Measurements from ENCODE around the gene HSBP1L1. TPM values are rescaled to one million over a fixed set of nuclear protein-coding genes. Genes with fewer than 3 reads are reported as not detected.
"Not testable (repeated sequence)": the region's sequence is repeated elsewhere in the genome, so short reads cannot be mapped to it uniquely, and the experiment has no call there.

The HSBP1L1 gene
- polyA plus RNA-seq, 4 donors, result 6.8 to 26.9 (median 18.2) TPM

DNA sequence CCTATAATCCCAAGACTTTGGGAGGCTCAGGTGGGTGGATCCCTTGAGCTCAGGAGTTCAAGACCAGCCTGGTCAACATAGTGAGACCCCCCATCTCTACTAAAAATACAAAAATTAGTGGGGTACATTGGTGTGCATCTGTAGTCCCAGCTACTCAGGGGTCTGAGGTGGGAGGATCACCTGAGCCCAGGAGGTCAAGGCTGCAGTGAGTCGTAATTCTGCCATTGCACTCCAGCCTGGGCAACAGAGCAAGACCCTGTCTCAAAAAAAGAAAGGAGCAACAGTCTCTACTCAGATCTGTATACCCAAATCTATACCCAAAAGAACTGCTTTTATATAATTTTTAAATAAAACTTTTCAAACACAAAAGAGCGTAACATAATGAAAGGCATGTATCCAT is 5.5 kb upstream of the HSBP1L1 start:
- DNase-seq (ENCODE audit: low read depth in 4 of 4, low spot score in 3 of 4), result no peak

DNA sequence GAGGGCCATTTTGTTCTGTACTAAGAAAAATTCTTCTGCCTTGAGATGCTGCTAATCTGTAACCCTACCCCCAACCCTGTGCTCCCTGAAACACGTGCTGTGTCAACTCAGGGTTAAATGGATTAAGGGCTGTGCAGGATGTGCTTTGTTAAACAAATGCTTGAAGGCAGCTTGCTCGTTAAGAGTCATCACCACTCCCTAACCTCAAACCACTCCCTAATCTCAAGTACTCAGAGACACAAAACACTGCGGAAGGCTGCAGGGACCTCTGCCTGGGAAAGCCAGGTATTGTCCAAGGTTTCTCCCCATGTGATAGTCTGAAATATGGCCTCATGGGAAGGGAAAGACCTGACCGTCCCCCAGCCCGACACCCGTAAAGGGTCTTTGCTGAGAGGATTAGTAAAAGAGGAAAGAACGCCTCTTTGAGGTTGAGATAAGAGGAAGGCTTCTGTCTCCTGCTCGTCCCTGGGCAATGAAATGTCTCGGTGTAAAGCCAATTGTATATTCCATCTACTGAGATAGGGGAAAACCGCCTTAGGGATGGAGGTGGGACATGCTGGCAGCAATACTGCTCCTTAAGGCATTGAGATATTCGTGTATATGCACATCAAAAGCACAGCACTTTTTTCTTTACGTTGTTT is 4.2 kb upstream of the HSBP1L1 start:
- DNase-seq (ENCODE audit: low read depth in 4 of 4, low spot score in 3 of 4), result not testable (repeated sequence)

DNA sequence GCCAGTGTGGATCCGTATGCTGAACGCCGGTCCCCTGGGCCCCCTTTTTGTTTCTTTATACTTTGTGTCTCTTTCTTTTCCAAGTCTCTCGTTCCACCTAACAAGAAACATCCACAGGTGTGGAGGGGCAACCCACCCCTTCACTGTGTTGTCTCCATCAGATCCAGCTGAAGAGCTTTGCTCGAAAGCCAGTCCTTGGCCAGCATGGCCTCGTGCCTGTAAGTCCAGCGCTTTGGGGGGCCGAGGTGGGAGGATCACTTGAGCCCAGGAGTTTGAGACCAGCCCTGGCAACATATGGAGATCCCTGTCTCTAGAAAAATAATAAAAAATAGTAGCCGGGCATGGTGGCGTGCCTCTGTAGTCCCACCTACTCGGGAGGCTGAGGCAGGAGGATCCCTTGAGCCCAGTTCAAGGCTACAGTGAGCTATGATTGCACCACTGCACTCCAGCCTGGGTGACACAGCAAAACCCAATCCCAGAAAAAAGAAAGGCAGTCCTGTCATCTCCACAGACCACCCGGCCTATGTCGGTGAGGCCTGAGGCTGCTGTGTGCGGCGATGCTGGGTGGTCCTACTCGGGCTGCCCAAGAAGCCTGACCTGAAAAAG is 3.4 kb upstream of the HSBP1L1 start:
- no peak for DNase-seq (ENCODE audit: low read depth in 4 of 4, low spot score in 3 of 4)

DNA sequence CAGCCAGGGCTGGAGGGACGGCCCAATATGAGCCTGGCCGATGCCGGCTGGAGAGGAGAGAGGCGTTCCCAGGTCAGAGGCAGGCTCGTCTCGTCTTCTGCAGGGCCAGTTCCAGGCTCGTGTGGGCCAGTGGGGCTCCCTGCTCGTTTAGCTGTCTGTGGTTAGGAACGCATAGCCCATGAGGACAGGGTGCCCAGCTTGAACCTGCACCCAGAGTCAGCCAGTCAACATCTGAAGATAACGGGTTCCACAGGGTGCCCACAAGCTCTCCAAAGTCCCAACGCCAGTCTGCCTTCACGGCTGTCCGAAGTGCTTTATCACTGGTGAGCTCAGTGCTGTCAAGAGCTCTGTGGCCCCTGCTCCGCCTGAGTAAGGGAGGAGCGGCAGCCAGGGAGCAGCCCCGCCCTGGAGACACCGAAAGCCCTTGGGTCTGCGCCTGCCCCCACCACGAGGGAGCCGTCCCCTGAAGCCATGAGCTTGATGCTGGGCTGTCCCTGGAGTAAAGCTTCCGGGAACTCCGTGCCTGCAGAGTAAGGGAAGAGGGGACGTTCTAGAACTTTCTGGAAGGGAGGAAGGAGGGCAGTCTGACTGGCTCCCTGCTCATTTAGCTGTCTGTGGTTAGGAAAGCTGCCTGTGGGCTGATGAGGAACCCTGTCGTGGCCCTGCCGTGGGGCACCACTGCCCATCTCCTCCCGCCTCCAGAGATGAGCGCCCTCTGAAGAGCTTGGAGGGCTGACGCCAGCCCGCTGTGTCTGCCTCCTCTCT is 2.7 kb upstream of the HSBP1L1 start:
- no peak for DNase-seq (ENCODE audit: low read depth in 4 of 4, low spot score in 3 of 4)

DNA sequence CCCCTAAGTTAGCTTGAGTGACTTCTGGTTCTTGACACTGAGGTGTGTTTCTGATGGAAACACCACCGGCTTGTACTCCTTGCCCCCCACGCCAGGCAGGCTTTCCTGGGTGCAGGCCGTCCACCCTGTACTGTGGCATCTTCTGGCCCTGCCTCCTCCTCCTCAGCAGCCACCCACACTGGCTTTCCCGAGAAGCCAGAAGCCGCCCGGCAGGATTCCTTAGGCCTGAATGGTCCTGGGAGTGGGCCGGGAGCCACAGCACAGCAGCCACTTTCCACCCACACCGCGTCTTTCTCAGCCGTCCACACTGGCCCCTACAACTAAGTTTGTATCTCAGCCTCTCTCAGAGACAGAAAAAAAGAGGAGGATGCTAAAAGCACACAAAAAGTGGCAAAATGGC is 2.1 kb upstream of the HSBP1L1 start:
- no peak for DNase-seq (ENCODE audit: low read depth in 4 of 4, low spot score in 3 of 4)

DNA sequence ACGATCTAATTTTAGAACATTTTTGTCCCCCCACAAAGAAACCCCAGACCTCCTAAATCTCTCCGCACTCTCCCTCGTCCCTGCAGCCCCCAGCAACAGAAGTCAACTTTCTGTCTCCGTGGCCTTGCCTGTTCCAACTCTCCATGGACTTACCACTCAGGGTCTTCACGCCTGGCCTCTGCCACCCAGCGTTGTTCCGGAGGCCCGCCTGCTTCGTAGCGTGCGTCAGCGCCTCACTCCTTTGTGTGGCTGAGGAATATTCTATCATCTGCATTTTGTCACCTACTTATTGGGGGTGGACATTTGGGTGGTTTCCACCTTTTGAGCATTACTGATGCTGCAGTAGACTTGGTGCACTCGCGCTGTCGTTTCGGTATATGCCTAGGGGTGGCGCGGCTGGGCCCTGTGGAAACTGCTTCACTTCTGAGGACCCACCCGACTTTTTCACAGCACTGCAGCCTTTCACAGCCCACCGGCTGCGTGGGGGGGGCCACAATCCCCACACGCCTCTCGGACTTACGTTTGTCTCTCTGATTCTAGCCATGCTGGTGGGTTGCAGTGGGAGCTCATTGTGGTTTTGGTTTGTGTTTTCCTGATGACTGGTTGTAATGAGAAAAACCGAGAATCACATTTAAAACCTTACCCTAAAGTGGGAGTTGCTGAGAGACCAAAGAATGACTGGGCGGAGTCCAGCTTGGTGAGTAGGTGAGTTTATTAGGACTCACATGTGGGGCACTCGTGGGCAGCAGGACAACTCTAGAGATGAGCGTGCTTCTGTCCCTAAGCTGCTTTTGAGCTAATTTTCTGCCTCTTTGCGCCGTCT is 1.4 kb upstream of the HSBP1L1 start:
- no peak for DNase-seq (ENCODE audit: low read depth in 4 of 4, low spot score in 3 of 4)

DNA sequence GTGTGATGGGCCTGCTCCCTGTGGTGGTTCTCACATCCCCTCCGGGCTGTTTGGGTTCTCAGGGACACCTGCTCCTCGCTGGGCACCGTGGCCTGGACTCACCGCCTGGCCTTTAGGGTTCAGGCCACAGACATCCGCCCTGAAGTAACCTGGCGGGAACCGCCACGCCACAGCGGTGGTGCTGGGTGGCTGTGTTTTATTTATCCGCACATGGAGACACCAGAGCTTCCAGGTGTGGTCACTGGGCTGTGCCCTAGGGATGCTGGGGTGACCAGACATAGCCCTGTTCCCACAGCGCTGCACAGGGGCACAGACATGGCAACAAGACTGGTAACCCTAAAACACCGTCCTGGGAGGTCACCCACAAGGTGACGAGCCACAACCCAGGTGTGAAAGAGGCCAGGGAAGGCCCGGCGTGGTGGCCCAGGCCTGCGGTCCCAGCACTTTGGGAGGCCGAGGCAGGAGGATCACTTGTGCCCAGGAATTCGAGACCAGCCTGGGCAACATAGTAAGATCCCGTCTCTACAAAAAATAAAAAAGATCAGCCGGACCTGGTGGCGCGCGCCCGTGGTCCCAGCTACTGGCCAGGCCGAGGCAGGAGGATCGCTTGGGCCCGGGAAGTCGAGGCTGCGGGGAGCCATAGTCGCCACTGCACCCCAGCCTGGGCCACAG is 649 bp upstream of the HSBP1L1 start:
- DNase-seq (ENCODE audit: low read depth in 4 of 4, low spot score in 3 of 4), result no peak

DNA sequence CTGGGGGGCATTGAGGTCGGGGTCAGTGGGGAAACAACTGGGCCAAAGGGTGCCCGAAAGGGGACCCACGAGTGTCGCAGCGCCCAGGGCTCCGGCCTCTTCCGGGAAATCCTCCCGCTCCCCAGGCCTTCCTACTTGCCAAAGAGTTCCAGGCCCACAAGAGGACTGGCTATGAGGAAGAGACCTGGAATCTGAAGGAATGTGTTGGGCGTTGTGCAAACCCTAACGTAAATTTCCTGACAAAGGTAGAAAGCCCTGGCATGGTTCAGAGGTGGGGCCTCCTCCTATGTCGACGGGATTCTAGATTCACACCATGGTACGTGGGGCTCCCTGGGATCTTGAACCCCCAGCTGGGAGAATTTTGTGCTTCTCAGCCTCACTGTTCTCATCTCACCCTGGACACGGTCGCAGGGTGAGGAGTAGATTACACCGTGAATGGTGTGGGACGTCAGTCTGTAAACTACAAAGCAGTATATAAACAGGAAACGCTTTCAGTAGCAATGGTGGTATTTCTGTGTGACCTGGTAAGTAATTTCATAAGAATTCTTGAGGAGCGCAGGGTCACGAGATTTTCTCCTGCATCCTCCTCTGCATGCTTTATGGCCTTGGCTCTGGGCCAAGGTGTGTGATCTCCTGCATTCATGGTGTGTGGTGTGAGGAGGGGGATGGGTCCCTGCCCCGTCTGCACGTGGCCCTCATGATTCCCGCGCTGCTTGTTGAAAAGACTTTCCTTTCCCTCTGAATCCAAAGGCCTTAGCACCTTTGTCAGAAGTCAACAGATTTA is 868 bp downstream of the HSBP1L1 start:
- no peak for DNase-seq (ENCODE audit: low read depth in 4 of 4, low spot score in 3 of 4)

DNA sequence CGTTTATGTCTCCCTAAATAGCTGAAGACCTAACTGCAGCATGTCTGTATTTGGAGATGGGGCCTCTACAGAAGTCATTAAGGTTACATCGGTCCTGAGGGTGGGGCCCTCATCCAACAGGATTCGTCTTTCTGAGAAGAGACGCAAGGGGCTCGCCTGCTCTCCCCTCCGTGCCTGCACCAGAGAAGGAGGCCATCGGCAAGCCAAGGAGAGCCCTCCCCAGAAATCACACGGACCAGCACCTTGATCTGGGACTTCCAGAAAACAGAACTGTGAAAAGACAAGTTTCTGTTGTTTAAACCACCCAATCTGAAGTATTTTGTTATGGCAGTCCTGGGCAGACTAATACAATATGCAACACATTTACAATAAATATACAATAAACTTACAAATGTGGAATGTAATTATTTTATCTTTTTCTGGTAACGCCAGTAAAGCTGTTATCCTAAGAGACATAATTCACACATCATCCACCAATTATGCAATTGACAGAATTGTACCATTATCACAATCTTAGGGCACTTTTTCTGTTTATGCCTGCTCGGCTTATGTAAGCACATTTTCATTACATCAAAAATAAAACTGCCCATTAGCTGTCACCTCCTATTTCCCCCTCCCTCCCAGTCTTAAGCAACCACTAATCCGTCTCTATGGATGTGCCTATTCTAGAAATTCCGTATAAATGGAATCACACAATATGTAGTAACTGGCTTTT is 6.1 kb downstream of the HSBP1L1 start:
- no peak for DNase-seq (ENCODE audit: low read depth in 4 of 4, low spot score in 3 of 4)

DNA sequence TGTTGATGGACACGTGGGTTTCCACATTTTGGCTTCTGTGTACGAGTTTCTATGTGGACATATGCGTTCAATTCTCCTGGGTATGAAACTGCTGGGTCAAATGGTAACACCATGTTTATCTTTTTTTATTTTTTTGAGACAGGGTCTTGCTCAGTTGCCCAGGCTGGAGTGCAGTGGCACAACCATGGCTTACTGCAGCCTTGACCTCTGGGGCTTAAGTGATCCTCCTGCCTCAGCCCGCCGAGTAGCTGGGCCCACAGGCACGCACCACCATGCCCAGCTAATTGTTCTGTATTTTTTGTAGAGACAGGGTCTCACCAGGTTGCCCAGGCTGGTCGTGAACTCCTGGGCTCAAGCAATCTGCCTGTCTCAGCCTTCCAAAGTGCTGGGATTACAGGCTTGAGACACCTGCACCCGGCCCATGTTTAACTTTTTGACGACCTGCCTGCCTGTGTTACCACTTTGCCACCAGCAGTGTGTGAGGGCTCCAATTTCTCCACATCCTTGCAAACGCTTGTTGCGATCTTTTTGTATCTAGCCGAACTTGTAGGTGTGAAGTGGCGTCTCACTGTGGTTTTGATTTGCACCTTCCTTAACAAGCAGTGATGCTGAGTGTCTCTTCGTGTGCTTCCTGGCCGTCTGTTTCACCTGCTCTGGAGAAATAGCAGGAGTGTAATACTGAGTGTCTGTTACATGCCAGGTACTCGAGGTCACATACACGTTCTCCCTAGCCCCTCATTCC is 6.9 kb downstream of the HSBP1L1 start:
- no peak for DNase-seq (ENCODE audit: low read depth in 4 of 4, low spot score in 3 of 4)

DNA sequence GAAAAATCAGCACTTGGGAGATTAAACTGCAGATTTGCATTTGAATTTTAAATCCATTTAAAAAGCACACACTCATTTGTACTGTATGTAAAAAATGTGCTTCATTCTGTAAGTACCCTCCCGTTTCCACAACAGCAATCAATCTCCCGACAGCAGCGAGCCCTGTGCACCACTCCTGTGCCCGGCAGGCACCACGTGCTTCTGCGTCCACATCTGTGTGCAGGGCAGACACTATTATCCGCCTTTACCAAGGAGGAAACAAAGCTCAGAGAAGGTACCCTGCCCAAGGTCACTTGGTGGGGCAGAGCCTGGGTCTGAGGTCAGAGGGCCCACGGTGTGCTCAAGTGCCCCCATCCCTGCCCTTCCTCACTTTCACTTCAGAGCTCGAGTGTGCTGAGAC is 7.5 kb downstream of the HSBP1L1 start:
- no peak for DNase-seq (ENCODE audit: low read depth in 4 of 4, low spot score in 3 of 4)

DNA sequence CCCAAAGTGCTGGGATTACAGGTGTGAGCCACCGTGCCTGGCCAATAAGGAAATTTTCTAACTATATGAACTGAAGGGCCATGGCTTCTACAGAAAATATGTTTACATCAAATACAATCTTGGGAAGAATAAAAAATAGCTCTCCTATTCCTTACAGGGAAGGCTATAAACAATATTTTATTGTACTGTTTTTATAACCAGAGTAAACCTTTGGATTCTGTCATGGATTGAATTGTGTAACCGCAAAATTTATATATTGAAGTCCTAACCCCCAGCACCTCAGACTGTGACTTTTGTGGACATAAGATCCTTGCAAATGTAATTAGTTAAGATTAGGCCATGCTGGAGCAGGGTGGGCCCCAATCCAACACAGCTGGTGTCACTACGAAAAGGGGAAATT is 8.3 kb downstream of the HSBP1L1 start:
- DNase-seq (ENCODE audit: low read depth in 4 of 4, low spot score in 3 of 4), result no peak

DNA sequence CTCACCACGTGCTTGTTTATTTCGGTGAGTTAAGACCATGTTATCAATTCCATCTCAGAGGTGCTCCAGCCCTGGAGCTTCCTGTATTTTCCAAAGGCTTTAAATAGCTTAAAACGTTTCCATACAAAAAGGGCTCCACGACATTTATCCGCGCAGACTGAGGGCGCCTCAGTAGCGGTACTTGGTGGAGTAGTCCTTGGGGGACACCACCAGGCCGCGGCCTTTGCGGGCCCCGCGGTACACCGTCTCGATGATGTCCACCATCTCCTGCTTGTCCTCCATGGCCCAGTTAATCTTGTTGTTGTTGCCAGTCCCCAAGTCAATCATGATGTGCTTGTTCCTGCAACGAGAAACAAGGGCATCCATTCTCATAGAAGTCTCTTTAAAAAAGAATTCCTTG is 9.1 kb downstream of the HSBP1L1 start:
- DNase-seq (ENCODE audit: low read depth in 4 of 4, low spot score in 3 of 4), result no peak

DNA sequence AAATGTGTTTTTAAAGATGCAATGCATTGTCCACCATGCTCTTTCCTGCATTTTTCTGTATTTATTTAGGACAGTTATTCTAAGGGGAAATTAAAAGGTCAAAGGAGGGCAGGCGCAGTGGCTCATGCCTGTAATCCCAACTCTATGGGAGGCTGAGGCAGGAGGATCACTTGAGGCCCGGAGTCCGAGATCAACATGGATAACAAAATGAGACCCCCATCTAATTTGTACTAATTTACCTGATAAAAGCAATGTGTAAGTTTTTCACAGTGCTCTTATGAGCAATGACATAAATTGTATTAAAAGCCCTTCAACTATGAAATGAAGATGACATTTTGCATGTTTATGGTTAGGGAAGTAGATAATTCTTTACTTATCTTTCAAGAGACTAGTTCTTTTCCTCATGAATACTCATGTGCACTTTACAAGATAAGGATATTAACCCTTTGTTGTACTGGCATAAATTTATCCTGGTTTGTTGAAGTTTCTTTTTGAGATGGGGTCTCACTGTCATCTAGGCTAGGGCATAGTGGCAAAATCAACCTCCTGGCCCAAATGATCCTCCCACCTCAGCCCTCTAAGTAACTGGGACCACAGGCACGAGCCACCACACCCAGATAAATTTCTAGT is 9.7 kb downstream of the HSBP1L1 start:
- no peak for DNase-seq (ENCODE audit: low read depth in 4 of 4, low spot score in 3 of 4)

DNA sequence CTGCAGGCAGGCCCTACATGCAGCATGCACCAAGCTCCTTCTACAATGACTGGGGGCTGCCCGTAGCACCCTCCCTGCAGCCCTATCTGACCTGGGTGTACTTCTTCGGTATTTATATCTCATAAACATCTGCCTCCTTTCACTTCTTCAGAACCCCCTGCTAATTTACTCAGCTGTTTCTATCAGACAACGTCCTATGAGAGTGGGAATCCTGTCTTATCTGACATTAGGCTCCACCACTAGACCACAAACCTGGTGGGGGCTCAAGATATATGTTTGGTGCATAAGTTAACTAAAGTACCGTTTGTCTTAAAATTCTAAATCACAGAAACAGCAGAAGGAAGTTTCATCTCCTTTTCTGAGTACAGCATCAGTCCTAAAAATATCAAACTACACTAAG is 10.6 kb downstream of the HSBP1L1 start:
- no peak for DNase-seq (ENCODE audit: low read depth in 4 of 4, low spot score in 3 of 4)

DNA sequence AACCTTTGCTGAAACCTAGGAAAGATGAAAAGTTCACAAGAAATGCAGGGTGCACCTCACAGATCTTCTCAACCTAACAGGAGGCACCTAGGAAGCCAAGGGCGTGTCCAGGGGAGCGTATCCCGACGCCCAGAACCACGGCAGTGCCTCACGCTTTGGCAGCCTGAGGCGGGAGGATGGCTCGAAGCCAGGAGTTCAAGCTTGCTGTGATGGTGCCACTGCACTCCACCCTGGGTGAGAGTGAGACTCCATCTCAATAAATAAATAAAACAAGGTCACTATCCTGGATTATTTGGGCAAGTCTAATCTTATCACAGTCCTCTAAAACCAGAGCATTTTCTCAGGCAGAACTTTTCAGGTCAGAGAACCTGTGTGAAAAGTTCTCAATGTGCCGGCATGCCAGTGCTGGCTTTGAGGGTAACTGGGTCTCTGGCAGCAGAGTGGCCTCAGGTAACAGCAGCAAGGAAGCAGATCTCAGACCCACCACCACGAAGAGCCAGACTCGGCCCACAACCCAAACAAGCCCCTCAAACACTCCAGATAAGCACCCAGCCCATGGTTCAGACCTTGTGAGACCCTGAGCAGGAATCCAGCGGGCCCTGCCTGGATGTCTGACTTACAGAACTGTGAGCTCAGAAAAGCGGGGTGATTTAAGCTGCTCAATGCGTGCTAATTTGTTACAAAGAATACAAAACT is 11.7 kb downstream of the HSBP1L1 start:
- DNase-seq (ENCODE audit: low read depth in 4 of 4, low spot score in 3 of 4), result no peak

DNA sequence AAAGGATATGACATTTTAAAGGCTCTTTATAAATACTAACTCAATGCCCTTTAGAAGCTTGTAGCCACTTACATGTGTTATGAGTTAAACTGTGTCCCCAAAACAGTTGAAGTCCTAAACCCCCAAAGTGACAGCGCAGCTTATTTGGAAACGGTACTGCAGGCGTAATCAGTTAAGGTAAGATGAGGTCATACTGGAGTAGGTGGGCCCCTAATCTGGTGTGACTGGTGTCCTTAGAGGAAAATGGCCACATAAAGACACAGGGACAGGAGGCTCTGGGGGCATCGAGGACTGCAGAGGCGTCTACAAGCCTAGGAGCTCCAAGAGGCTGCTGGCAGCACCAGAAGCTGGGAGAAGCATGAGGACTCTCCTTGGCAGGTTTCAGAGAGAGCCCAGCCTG is 15.4 kb downstream of the HSBP1L1 start:
- DNase-seq (ENCODE audit: low read depth in 4 of 4, low spot score in 3 of 4), result no peak

DNA sequence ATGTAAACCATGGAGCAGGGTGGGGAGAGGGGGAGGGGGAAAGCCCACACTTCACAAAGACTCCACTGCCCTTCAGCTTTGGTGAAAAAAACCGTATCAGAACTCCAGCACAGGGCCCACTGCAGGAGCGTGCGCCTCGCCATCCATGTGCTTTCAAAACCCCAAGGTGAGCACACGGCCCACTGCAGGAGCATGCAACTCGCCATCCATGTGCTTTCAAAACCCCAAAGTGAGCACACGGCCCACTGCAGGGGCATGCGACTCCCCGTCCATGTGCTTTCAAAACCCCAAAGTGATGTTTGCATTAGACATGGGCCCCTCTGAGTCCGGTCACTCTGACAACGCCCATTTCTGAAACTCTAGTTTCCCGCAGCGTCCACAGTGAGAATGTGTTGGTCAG is 16.1 kb downstream of the HSBP1L1 start:
- no peak for DNase-seq (ENCODE audit: low read depth in 4 of 4, low spot score in 3 of 4)
